Measurements from ENCODE around the gene GP2. TPM values are rescaled to one million over a fixed set of nuclear protein-coding genes. Genes with fewer than 3 reads are reported as not detected.

The GP2 gene
- total RNA-seq (10 to 100 TPM in 2 of 7 donors, 1 to 10 TPM in 1, under 1 TPM in 2, not detected in 2; 0.30 to 21.0 (median 2.0) TPM), polyA plus RNA-seq (not detected)
- long read RNA-seq, donor 1: 0 reads
- long read RNA-seq, donor 2: 0 reads
- long read RNA-seq, donor 3: 0 reads

- no peak within 1 kb of the TSS for H3K27ac ChIP-seq
- H3K27me3 ChIP-seq: no peaks in the 10 kb centered on the region
- TF ChIP-seq POLR2A (IDR thresholded peaks at IDR 0.05): no peak
- TF ChIP-seq EP300 (IDR thresholded peaks at IDR 0.05): no peak
- TF ChIP-seq CTCF (IDR thresholded peaks at IDR 0.05): no peak
- no peaks in the 10 kb centered on the region for H3K4me1 ChIP-seq (ENCODE audit: insufficient read depth)
- H3K9me3 ChIP-seq: no peaks in the 10 kb centered on the region
- no peak for DNase-seq
- intact Hi-C loops (cut with DNase I): no loop called here
- no peaks in the 10 kb centered on the region for H3K36me3 ChIP-seq
- no peak within 1 kb of the TSS for H3K4me3 ChIP-seq
- 72 to 79% (median 72%) methylated on average over 7 of the region's 7 CpGs for WGBS, 3 donors
Measured at GRCh38 chr16:20327444-20328041, at the start of gene GP2. TSS of gene GP2 (minus strand) at chr16:20327513. CDS start at chr16:20326431, 1,082 bp downstream.

GRCh38 chr16:20372701-20373100 is 45.4 kb upstream of the GP2 start:
- Histone ChIP-seq H3K4me1 (ENCODE audit: insufficient read depth) (no peaks in the 10 kb centered on the region), H3K9me3 (no peaks in the 10 kb centered on the region), H3K36me3 (no peaks in the 10 kb centered on the region), H3K27ac (no peak overlapping the region), H3K27me3 (no peaks in the 10 kb centered on the region), H3K4me3 (no peak overlapping the region)
- TF ChIP-seq EP300 (IDR thresholded peaks at IDR 0.05) (no peak), POLR2A (IDR thresholded peaks at IDR 0.05) (no peak), CTCF (IDR thresholded peaks at IDR 0.05) (no peak)
- WGBS, 3 donors: 78 to 85% (median 83%) methylated on average over 5 of the region's 5 CpGs
- intact Hi-C loops (cut with DNase I): no loop called here
- DNase-seq: no peak

GRCh38 chr16:20369452-20370054 is 42.2 kb upstream of the GP2 start:
- no peaks in the 10 kb centered on the region for H3K4me1 ChIP-seq (ENCODE audit: insufficient read depth)
- TF ChIP-seq POLR2A (IDR thresholded peaks at IDR 0.05) (no peak), EP300 (IDR thresholded peaks at IDR 0.05) (no peak), CTCF (IDR thresholded peaks at IDR 0.05) (no peak)
- no peaks in the 10 kb centered on the region for H3K27me3 ChIP-seq
- WGBS, 3 donors: 58 to 64% (median 59%) methylated on average over 9 of the region's 9 CpGs
- no peak overlapping the region for H3K4me3 ChIP-seq
- intact Hi-C loops (cut with DNase I): loop anchor here in 1 of 4 donors (10.0 kb wide), 1 partner anchor 455 kb away; no protein-coding TSS in a partner anchor
- H3K36me3 ChIP-seq: no peaks in the 10 kb centered on the region
- no peak overlapping the region for H3K27ac ChIP-seq
- no peak for DNase-seq
- H3K9me3 ChIP-seq: no peaks in the 10 kb centered on the region

- DNase-seq: no peak
- Histone ChIP-seq H3K4me3 (no peak overlapping the region), H3K27ac (no peak overlapping the region), H3K9me3 (no peaks in the 10 kb centered on the region), H3K27me3 (no peaks in the 10 kb centered on the region), H3K4me1 (ENCODE audit: insufficient read depth) (no peaks in the 10 kb centered on the region), H3K36me3 (no peaks in the 10 kb centered on the region)
- intact Hi-C loops (cut with DNase I): loop anchor here in 1 of 4 donors (10.0 kb wide), 1 partner anchor 449 kb away; no protein-coding TSS in a partner anchor
- TF ChIP-seq CTCF (IDR thresholded peaks at IDR 0.05) (no peak), EP300 (IDR thresholded peaks at IDR 0.05) (no peak), POLR2A (IDR thresholded peaks at IDR 0.05) (no peak)
- 75 to 78% (median 76%) methylated on average over 3 of the region's 3 CpGs for WGBS, 3 donors
Measured at GRCh38 chr16:20364051-20364450, 36.7 kb upstream of the GP2 start.
